Upper lobe of right lung (tissue), 1 donor: ENCODE data around the gene YY1. TPM values are rescaled to one million over a fixed set of nuclear protein-coding genes. Genes with fewer than 3 reads are reported as not detected.

ENCODE experiments used
- ATAC-seq: fragments of 200-7000 bp; cut with Tn5 transposase; one replicate; pipeline ENCODE4 v1.9.1; 2020; ENCODE audit warnings: mild to moderate bottlenecking, moderate library complexity
- DNase-seq: peaks from one replicate; pipeline ENCODE4 v3.0.0-alpha.2; 2020
- H3K27ac ChIP-seq: fragments of 200-600 bp; one replicate; pipeline ENCODE4 v1.8.0; 2022
- H3K27me3 ChIP-seq: fragments of 200-600 bp; one replicate; pipeline ENCODE4 v1.8.0; 2022; ENCODE audit warnings: mild to moderate bottlenecking
- H3K36me3 ChIP-seq: fragments of 200-600 bp; one replicate; pipeline ENCODE4 v1.8.0; 2022
- H3K4me1 ChIP-seq: fragments of 200-600 bp; one replicate; pipeline ENCODE4 v1.8.0; 2022
- H3K4me3 ChIP-seq: fragments of 200-600 bp; one replicate; pipeline ENCODE4 v1.8.0; 2022; ENCODE audit warnings: mild to moderate bottlenecking
- H3K9me3 ChIP-seq: fragments of 200-600 bp; one replicate; pipeline ENCODE4 v1.8.0; 2022
- intact Hi-C: fragments of 100-400 bp; cut with DNase I; formaldehyde crosslinking; loops from one replicate; pipeline ENCODE4 v1.11.0; 2022
- total RNA-seq: library from RNA; stranded (reverse); fragmentation: NEBNext Ultra II Directional; extraction: Animal tissue kit (Norgen Biotek cat#: 25700); gene quantifications from one replicate; pipeline ENCODE4 v1.2.1, GENCODE V29; 2021
- TF ChIP-seq, protein P1 (sequence below): fragments of 200-600 bp; IDR thresholded peaks from one replicate; pipeline ENCODE4 v1.8.0; 2022; ENCODE audit warnings: antibody characterized with exemption
- donor health status: DM: no; HTN: yes; CAD: no; lungs with severe emphysema.

YY1 gene
- total RNA-seq, 1 donor from 2014 or later: 69.4 TPM

DNA sequence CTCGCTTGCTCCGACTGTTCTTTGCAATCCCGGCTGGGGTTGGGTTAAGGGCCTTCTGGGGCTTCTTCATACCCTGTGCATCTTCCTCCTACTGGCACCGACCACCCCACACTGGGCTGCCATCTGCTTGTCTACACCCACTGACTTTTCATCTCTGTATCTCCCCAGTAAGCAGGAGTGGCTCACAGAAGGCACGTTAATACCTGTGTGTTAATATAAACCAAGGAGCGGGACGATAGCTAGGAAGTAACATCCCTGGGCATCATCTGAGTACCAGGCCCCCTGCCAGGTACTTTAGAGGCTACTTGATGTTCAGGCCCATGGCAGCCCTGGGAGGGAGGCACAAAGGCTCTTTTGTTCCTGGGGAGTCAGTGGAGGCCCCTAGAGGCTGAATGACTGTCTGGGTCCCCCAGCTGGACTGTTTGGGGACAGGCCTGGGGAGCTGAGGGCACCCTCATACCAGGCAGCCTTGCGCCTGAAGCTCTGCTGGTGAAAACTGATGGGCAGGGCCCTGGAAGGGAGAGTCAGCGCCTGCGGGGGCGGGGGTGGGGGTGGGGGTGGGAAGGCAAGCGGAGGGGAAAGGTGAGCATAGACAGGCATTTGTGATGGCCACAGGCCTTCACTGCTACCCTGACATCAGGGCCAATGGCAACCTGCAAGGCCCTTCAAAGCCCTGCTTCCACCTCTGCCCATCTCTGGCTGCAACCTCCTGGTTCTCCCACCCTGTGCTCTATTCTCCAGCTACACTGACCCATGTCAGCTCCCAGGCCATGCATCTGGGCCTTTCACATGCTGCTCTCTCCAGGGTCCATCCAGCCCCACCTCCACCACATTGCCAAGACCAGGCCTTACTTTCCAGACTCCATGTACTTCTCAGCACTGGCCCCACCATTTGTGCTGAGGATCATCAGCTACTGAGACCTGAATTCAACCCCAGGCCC lies 45.3 kb upstream of the YY1 start:
- intact Hi-C loops: loop anchor here (5.0 kb wide), 1 partner anchor 211 kb away; no protein-coding TSS in a partner anchor
- Histone ChIP-seq H3K36me3 (no peaks in the 10 kb centered on the region), H3K27me3 (no peaks in the 10 kb centered on the region), H3K27ac (peak overlapping the region; percentile 96), H3K4me1 (peaks cover 17% of the 10 kb centered on the region), H3K9me3 (no peaks in the 10 kb centered on the region), H3K4me3 (peak overlapping the region; percentile 52)
- TF ChIP-seq, protein P1, sequence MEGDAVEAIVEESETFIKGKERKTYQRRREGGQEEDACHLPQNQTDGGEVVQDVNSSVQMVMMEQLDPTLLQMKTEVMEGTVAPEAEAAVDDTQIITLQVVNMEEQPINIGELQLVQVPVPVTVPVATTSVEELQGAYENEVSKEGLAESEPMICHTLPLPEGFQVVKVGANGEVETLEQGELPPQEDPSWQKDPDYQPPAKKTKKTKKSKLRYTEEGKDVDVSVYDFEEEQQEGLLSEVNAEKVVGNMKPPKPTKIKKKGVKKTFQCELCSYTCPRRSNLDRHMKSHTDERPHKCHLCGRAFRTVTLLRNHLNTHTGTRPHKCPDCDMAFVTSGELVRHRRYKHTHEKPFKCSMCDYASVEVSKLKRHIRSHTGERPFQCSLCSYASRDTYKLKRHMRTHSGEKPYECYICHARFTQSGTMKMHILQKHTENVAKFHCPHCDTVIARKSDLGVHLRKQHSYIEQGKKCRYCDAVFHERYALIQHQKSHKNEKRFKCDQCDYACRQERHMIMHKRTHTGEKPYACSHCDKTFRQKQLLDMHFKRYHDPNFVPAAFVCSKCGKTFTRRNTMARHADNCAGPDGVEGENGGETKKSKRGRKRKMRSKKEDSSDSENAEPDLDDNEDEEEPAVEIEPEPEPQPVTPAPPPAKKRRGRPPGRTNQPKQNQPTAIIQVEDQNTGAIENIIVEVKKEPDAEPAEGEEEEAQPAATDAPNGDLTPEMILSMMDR: no peak
- DNase-seq (no peak), ATAC-seq (no peak)

DNA sequence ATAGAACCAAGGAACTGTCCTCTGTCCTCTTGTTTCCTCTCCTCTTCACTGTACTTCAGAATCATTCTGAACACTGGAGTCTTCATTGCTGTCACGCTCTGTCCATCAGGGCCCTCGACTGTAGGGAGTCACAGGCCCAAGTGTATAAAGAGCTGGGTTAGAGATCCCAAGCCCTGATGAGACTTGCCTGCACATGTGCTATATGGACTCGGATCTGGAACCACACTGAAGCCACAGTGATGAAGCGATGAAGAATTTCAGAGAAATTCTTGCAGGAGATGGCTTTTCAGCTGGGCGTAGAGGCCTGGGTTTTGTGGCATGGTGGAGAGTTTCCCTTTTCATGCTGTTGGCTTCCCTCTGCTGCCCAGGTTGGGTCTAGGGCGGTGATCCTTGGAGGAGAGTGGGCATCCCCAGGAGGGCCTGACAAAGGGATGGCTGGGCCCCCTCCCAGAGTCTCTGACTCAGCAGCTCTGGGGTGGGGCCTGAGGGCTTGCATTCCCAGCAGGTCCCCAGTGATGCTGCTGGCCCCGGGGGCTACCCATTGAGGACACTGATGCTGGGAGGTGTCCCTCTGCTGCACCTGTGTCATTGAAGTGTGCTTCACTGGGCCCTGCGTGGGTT lies 39.6 kb upstream of the YY1 start:
- no peak overlapping the region for H3K27ac ChIP-seq
- no peaks in the 10 kb centered on the region for H3K27me3 ChIP-seq
- H3K36me3 ChIP-seq: no peaks in the 10 kb centered on the region
- ATAC-seq: no peak
- no peaks in the 10 kb centered on the region for H3K9me3 ChIP-seq
- DNase-seq: no peak
- intact Hi-C loops: no loop called here
- no peaks in the 10 kb centered on the region for H3K4me1 ChIP-seq
- no peak overlapping the region for H3K4me3 ChIP-seq
- TF ChIP-seq, protein P1: no peak

DNA sequence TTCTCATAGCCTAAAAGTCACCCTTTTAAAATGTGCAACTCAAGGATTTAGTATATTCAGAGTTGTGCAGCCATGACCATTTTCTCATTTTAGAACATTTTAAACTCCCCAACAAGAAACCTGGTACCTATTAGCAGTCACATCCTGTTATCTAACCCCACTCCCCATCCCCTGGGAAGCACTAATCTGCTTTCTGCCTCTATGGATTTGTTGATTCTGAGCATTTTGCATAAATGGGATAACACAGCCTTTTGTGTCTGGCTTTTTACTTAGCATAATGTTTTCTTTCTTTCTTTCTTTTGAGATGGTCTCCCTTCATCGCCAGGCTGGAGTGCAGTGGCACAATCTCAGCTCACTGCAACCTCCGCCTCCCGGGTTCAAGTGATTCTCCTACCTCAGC lies 38.6 kb upstream of the YY1 start:
- TF ChIP-seq, protein P1: no peak
- intact Hi-C loops: no loop called here
- no peaks in the 10 kb centered on the region for H3K27me3 ChIP-seq

DNA sequence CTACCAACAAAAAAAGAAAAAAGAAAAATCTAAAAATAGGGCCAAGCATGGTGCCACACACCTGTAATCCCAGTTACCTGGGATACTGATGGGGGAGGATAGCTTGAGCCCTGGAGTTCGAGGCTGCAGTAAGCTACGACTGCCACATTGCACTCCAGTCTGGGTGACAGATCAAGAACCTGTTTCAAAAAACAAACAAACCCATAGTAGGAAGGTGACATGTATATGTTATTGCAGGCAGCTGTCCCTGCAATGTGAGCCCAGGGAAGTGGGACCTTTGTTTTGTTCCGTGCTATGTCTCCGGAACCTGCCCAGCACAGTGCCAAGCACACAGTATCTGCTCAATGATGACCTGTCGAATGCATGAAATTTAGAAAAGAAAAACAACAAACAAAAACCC lies 37.2 kb upstream of the YY1 start:
- no peaks in the 10 kb centered on the region for H3K36me3 ChIP-seq
- no peaks in the 10 kb centered on the region for H3K27me3 ChIP-seq
- TF ChIP-seq, protein P1: no peak
- no peaks in the 10 kb centered on the region for H3K9me3 ChIP-seq
- no peak overlapping the region for H3K27ac ChIP-seq
- intact Hi-C loops: no loop called here
- no peaks in the 10 kb centered on the region for H3K4me1 ChIP-seq
- H3K4me3 ChIP-seq: no peak overlapping the region
- DNase-seq: no peak
- no peak for ATAC-seq

More for the DNA sequence above, 38.6 kb upstream of the YY1 start:
- Histone ChIP-seq H3K27ac (no peak overlapping the region), H3K4me1 (no peaks in the 10 kb centered on the region), H3K4me3 (no peak overlapping the region), H3K36me3 (no peaks in the 10 kb centered on the region), H3K9me3 (no peaks in the 10 kb centered on the region)
- ATAC-seq (no peak), DNase-seq (no peak)

DNA sequence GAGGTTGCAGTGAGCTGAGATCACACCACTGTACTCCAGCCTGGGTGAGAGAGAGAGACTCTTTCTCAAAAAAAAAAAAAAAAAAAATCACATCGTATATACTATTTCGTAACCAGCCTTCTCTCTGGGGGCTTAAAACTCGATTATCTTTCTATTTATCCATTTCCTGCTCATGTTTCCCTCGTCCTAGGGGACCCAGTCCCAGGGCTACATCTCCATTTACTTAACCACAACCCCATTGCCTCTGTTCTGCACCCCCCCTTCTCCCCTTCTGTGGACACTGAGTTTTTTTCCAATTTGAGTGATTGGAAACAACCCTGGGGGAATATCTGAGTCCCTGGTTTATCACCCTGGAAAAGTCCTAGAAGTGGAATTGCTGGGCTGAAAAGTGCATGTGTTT lies 36.2 kb upstream of the YY1 start:
- TF ChIP-seq, protein P1: no peak
- H3K27ac ChIP-seq: no peak overlapping the region
- H3K4me1 ChIP-seq: no peaks in the 10 kb centered on the region
- no peaks in the 10 kb centered on the region for H3K27me3 ChIP-seq
- no peak for DNase-seq
- H3K9me3 ChIP-seq: no peaks in the 10 kb centered on the region
- no peak for ATAC-seq
- intact Hi-C loops: no loop called here
- H3K36me3 ChIP-seq: no peaks in the 10 kb centered on the region
- H3K4me3 ChIP-seq: no peak overlapping the region
